BLaER1 (cell line): ENCODE results near the gene DNHD1.

Experiments used
- H3K27ac ChIP-seq: shearing (Covaris generic); formaldehyde crosslinking; 2 replicates; pipeline ENCODE4 v1.8.1; 2022
- H3K27me3 ChIP-seq: shearing (Covaris generic); formaldehyde crosslinking; 2 replicates; pipeline ENCODE4 v1.8.1; 2022
- H3K36me3 ChIP-seq: shearing (Covaris generic); formaldehyde crosslinking; 2 replicates; pipeline ENCODE4 v1.8.1; 2022
- H3K4me1 ChIP-seq: shearing (Covaris generic); formaldehyde crosslinking; 2 replicates; pipeline ENCODE4 v1.8.1; 2022
- H3K4me2 ChIP-seq: shearing (Covaris generic); formaldehyde crosslinking; 2 replicates; pipeline ENCODE4 v1.8.1; 2022
- H3K4me3 ChIP-seq: shearing (Covaris generic); formaldehyde crosslinking; 2 replicates; pipeline ENCODE4 v1.8.1; 2022
- H3K9ac ChIP-seq: shearing (Covaris generic); formaldehyde crosslinking; 2 replicates; pipeline ENCODE4 v1.8.1; 2022
- H3K9me3 ChIP-seq: shearing (Covaris generic); formaldehyde crosslinking; 2 replicates; pipeline ENCODE4 v1.8.1; 2022
- H4K20me1 ChIP-seq: shearing (Covaris generic); formaldehyde crosslinking; 2 replicates; pipeline ENCODE4 v1.8.1; 2022
- Cebpa-rat ChIP-seq: shearing (Covaris generic); IDR thresholded peaks from 2 replicates; pipeline ENCODE4 v1.8.1; 2022

The DNHD1 gene

GRCh38 chr11:6546735-6547134 lies 49.7 kb downstream of the DNHD1 start:
- no peaks in the 10 kb centered on the region for H4K20me1 ChIP-seq
- no peaks in the 10 kb centered on the region; the same call in 1 of the 2 replicates for H3K27me3 ChIP-seq
- no peaks in the 10 kb centered on the region for H3K4me1 ChIP-seq
- H3K9ac ChIP-seq: no peak overlapping the region
- no peaks in the 10 kb centered on the region for H3K9me3 ChIP-seq
- no peak overlapping the region for H3K4me3 ChIP-seq
- no peak overlapping the region for H3K27ac ChIP-seq
- H3K36me3 ChIP-seq: peaks cover 43% of the 10 kb centered on the region
- TF ChIP-seq Cebpa-rat: no peak
- no peak overlapping the region for H3K4me2 ChIP-seq

- H3K4me1 ChIP-seq: no peaks in the 10 kb centered on the region
- H3K27me3 ChIP-seq: no peaks in the 10 kb centered on the region; the same call in 1 of the 2 replicates
- no peak overlapping the region for H3K27ac ChIP-seq
- H3K4me3 ChIP-seq: no peak overlapping the region
- H4K20me1 ChIP-seq: no peaks in the 10 kb centered on the region
- H3K9me3 ChIP-seq: no peaks in the 10 kb centered on the region
- H3K9ac ChIP-seq: no peak overlapping the region
- peaks cover 43% of the 10 kb centered on the region for H3K36me3 ChIP-seq
- TF ChIP-seq Cebpa-rat: no peak
- no peak overlapping the region for H3K4me2 ChIP-seq
Observed at GRCh38 chr11:6547177-6547576, 50.1 kb downstream of the DNHD1 start.

GRCh38 chr11:6548121-6548520 lies 51.0 kb downstream of the DNHD1 start:
- Histone ChIP-seq H3K4me3 (no peak overlapping the region), H3K9ac (no peak overlapping the region), H3K27ac (no peak overlapping the region), H3K27me3 (no peaks in the 10 kb centered on the region; the same call in 1 of the 2 replicates), H3K4me2 (no peak overlapping the region), H3K9me3 (no peaks in the 10 kb centered on the region), H4K20me1 (no peaks in the 10 kb centered on the region), H3K4me1 (no peaks in the 10 kb centered on the region), H3K36me3 (peaks cover 43% of the 10 kb centered on the region)
- no peak for TF ChIP-seq Cebpa-rat

GRCh38 chr11:6548641-6549040 lies 51.6 kb downstream of the DNHD1 start:
- Histone ChIP-seq H3K4me3 (no peak overlapping the region), H3K9ac (no peak overlapping the region), H3K36me3 (peaks cover 43% of the 10 kb centered on the region), H4K20me1 (no peaks in the 10 kb centered on the region), H3K4me2 (no peak overlapping the region), H3K27me3 (no peaks in the 10 kb centered on the region; the same call in 1 of the 2 replicates), H3K9me3 (no peaks in the 10 kb centered on the region), H3K4me1 (no peaks in the 10 kb centered on the region), H3K27ac (no peak overlapping the region)
- no peak for TF ChIP-seq Cebpa-rat

- Histone ChIP-seq H3K4me2 (no peak overlapping the region), H3K9me3 (no peaks in the 10 kb centered on the region), H3K9ac (no peak overlapping the region), H3K36me3 (peaks cover 8% of the 10 kb centered on the region), H3K27me3 (no peaks in the 10 kb centered on the region; the same call in 1 of the 2 replicates), H4K20me1 (no peaks in the 10 kb centered on the region), H3K4me3 (no peak overlapping the region), H3K4me1 (no peaks in the 10 kb centered on the region), H3K27ac (no peak overlapping the region)
- no peak for TF ChIP-seq Cebpa-rat
Observed at GRCh38 chr11:6553634-6554033, 56.6 kb downstream of the DNHD1 start.

- H4K20me1 ChIP-seq: no peaks in the 10 kb centered on the region
- H3K36me3 ChIP-seq: peaks cover 8% of the 10 kb centered on the region
- H3K4me3 ChIP-seq: no peak overlapping the region
- H3K4me1 ChIP-seq: no peaks in the 10 kb centered on the region
- H3K27ac ChIP-seq: no peak overlapping the region
- no peak overlapping the region for H3K9ac ChIP-seq
- no peak overlapping the region for H3K4me2 ChIP-seq
- H3K9me3 ChIP-seq: no peaks in the 10 kb centered on the region
- H3K27me3 ChIP-seq: no peaks in the 10 kb centered on the region
- no peak for TF ChIP-seq Cebpa-rat
Observed at GRCh38 chr11:6554828-6555706, 58.0 kb downstream of the DNHD1 start.

GRCh38 chr11:6556139-6556949 lies 59.3 kb downstream of the DNHD1 start:
- H3K4me1 ChIP-seq: no peaks in the 10 kb centered on the region
- H3K9ac ChIP-seq: no peak overlapping the region
- no peaks in the 10 kb centered on the region for H3K9me3 ChIP-seq
- H4K20me1 ChIP-seq: no peaks in the 10 kb centered on the region
- H3K27me3 ChIP-seq: no peaks in the 10 kb centered on the region
- TF ChIP-seq Cebpa-rat: no peak
- no peak overlapping the region for H3K27ac ChIP-seq
- no peak overlapping the region for H3K4me2 ChIP-seq
- H3K36me3 ChIP-seq: peaks cover 8% of the 10 kb centered on the region
- H3K4me3 ChIP-seq: no peak overlapping the region

- Histone ChIP-seq H3K27me3 (no peaks in the 10 kb centered on the region), H3K4me2 (no peak overlapping the region), H3K36me3 (peaks cover 8% of the 10 kb centered on the region), H4K20me1 (no peaks in the 10 kb centered on the region), H3K9ac (no peak overlapping the region), H3K4me1 (no peaks in the 10 kb centered on the region), H3K9me3 (no peaks in the 10 kb centered on the region), H3K4me3 (no peak overlapping the region), H3K27ac (no peak overlapping the region)
- no peak for TF ChIP-seq Cebpa-rat
Observed at GRCh38 chr11:6557063-6557462, 60.0 kb downstream of the DNHD1 start.

GRCh38 chr11:6557761-6558674 lies 60.9 kb downstream of the DNHD1 start:
- Histone ChIP-seq H3K27me3 (no peaks in the 10 kb centered on the region), H3K4me1 (no peaks in the 10 kb centered on the region), H3K36me3 (peaks cover 16% of the 10 kb centered on the region), H3K9ac (no peak overlapping the region), H3K4me2 (no peak overlapping the region), H4K20me1 (no peaks in the 10 kb centered on the region), H3K27ac (no peak overlapping the region), H3K9me3 (no peaks in the 10 kb centered on the region), H3K4me3 (no peak overlapping the region)
- TF ChIP-seq Cebpa-rat: no peak
